GM12878 (cell line): ENCODE results near the gene UBASH3A. TPM values are rescaled to one million over a fixed set of nuclear protein-coding genes. Genes with fewer than 3 reads are reported as not detected.
A peak's percentile ranks its signal among the peaks of the same experiment; 100 is the strongest.

Source experiments
- ATAC-seq: fragments of 200-7000 bp; cut with Tn5 transposase; 3 replicates; pipeline ENCODE4 v1.9.1; 2020; ENCODE audit warnings: mild to moderate bottlenecking, moderate library complexity
- BruUV-seq: library from RNA; stranded (reverse); fragments of 400-500 nt; replicated peaks from 2 replicates; lab custom pipeline; 2021; lab: Mats Ljungman, UMichigan
- CTCF ChIA-PET: fragments of 300-600 bp; sonication (Branson Sonifier 250); formaldehyde crosslinking; extraction: SDS; loops from one replicate; lab custom pipeline; 2021; ENCODE audit warnings: inconsistent platforms; lab: Yijun Ruan, JAX
- POLR2A ChIA-PET: fragments of 350-600 bp; formaldehyde crosslinking; extraction: SDS; loops from one replicate; lab custom pipeline; 2021; ENCODE audit warnings: inconsistent platforms; lab: Charles Lee
- RAD21 ChIA-PET: fragments of 300-600 bp; sonication (Branson Sonifier 250); formaldehyde crosslinking; loops from one replicate; lab custom pipeline; 2023; ENCODE audit warnings: antibody characterized with exemption; ENCODE audit not compliant: unreplicated experiment; lab: Charles Lee
- SMC1A ChIA-PET: fragments of 300-600 bp; sonication (Branson Sonifier 250); formaldehyde crosslinking; loops from one replicate; lab custom pipeline; 2023; ENCODE audit not compliant: unreplicated experiment, uncharacterized antibody; lab: Charles Lee
- DNase-seq: peaks from one replicate; pipeline ENCODE4 v3.0.0-alpha.2; 2011; ENCODE audit warnings: low read depth, low spot score
- FAIRE-seq: peaks from 3 replicates; lab custom pipeline; 2011; peaks lifted over from hg19 to GRCh38; lab: Jason Lieb, UNC
- H2AFZ ChIP-seq: 2 replicates; pipeline ENCODE4 v1.6.0; 2011; ENCODE audit warnings: low read depth, low read length, control low read depth; ENCODE audit not compliant: control insufficient read depth
- H3K27ac ChIP-seq: 2 replicates; pipeline ENCODE4 v1.5.1; 2011; ENCODE audit warnings: control low read depth; ENCODE audit not compliant: control insufficient read depth, insufficient read depth
- H3K27me3 ChIP-seq, 2 experiments: replicated peaks in 1 of 2; 2 replicates each; pipeline versions ENCODE4 v1.6.0 to v1.6.1; 2011; ENCODE audit warnings: low read length in 1 of 2; ENCODE audit not compliant: control insufficient read depth in 2 of 2, insufficient read depth in 2 of 2
- H3K36me3 ChIP-seq, 2 experiments: 2 replicates each; pipeline ENCODE4 v1.5.1; 2011; ENCODE audit warnings: low read length in 1 of 2; ENCODE audit not compliant: control insufficient read depth in 2 of 2, insufficient read depth in 2 of 2
- H3K4me1 ChIP-seq: 2 replicates; pipeline ENCODE4 v1.6.1; 2011; ENCODE audit warnings: mild to moderate bottlenecking, low read length, moderate library complexity, mixed read lengths; ENCODE audit not compliant: control insufficient read depth, insufficient read depth
- H3K4me2 ChIP-seq: 2 replicates; pipeline ENCODE4 v1.6.0; 2011; ENCODE audit warnings: control low read depth; ENCODE audit not compliant: control insufficient read depth, insufficient read depth
- H3K4me3 ChIP-seq: fragments of 200-600 bp; sonication (generic); 2 replicates; pipeline ENCODE4 v1.5.1; 2016
- H3K79me2 ChIP-seq: 2 replicates; pipeline ENCODE4 v1.6.0; 2011; ENCODE audit warnings: low read length; ENCODE audit not compliant: control insufficient read depth, insufficient read depth
- H3K9ac ChIP-seq: 2 replicates; pipeline ENCODE4 v1.8.0; 2011; ENCODE audit warnings: low read length, control low read depth, mixed read lengths; ENCODE audit not compliant: control insufficient read depth, insufficient read depth
- H3K9me3 ChIP-seq: replicated peaks from 3 replicates; pipeline ENCODE4 v1.5.1; 2011; ENCODE audit warnings: mild to moderate bottlenecking, low read length; ENCODE audit not compliant: control insufficient read depth, insufficient read depth
- H4K20me1 ChIP-seq: 2 replicates; pipeline ENCODE4 v1.6.0; 2011; ENCODE audit not compliant: control insufficient read depth, insufficient read depth
- CHD1 ChIP-seq: IDR thresholded peaks from 2 replicates; pipeline ENCODE4 v1.6.1; 2012; ENCODE audit warnings: low read depth, low read length, improper control_type of control experiment
- CTCF ChIP-seq, 3 experiments: IDR thresholded peaks in 2 of 3; conservative IDR thresholded peaks in 1 of 3; 2 replicates each; pipeline ENCODE4 v1.5.1; 2011; ENCODE audit warnings: low read depth in 3 of 3, low read length in 3 of 3, mild to moderate bottlenecking in 3 of 3, control low read depth in 2 of 3, moderate library complexity in 2 of 3, inconsistent platforms in 1 of 3, mixed read lengths in 1 of 3; ENCODE audit not compliant: control insufficient read depth in 2 of 3, insufficient read depth in 1 of 3; ENCODE audit errors: extremely low read depth in 1 of 3
- FOS ChIP-seq: IDR thresholded peaks from 3 replicates; pipeline ENCODE4 v1.6.1; 2011; ENCODE audit warnings: borderline replicate concordance; ENCODE audit not compliant: insufficient read length; ENCODE audit errors: extremely low read depth
- KLF5 ChIP-seq: fragments of 450-650 bp; IDR thresholded peaks from 2 replicates; pipeline ENCODE4 v1.6.1; 2014; ENCODE audit warnings: mild to moderate bottlenecking; ENCODE audit not compliant: partially characterized antibody
- NFIC ChIP-seq: IDR thresholded peaks from 2 replicates; pipeline ENCODE4 v1.6.1; 2012; ENCODE audit warnings: low read depth, mild to moderate bottlenecking, inconsistent platforms, low read length, moderate library complexity
- NFYA ChIP-seq: IDR thresholded peaks from 2 replicates; pipeline ENCODE4 v1.6.1; 2011; ENCODE audit warnings: low read depth, mild to moderate bottlenecking, low read length, improper control_type of control experiment, borderline replicate concordance
- RAD21 ChIP-seq: IDR thresholded peaks from 2 replicates; pipeline ENCODE4 v1.6.1; 2011; ENCODE audit warnings: mild to moderate bottlenecking, low read depth, low read length, moderate library complexity; ENCODE audit not compliant: insufficient read depth
- SIX5 ChIP-seq: IDR thresholded peaks from 2 replicates; pipeline ENCODE4 v1.6.1; 2011; ENCODE audit warnings: mild to moderate bottlenecking, low read depth, low read length, moderate library complexity; ENCODE audit not compliant: severe bottlenecking
- SMAD5 ChIP-seq: IDR thresholded peaks from 2 replicates; pipeline ENCODE4 v1.6.1; 2016; ENCODE audit warnings: antibody characterized with exemption, low read depth
- SMC3 ChIP-seq: IDR thresholded peaks from 2 replicates; pipeline ENCODE4 v1.6.1; 2011; ENCODE audit warnings: low read length, improper control_type of control experiment, borderline replicate concordance
- SREBF2 ChIP-seq: IDR thresholded peaks from 2 replicates; pipeline ENCODE4 v1.6.1; 2012; ENCODE audit warnings: mild to moderate bottlenecking, low read length
- STAT3 ChIP-seq: IDR thresholded peaks from 2 replicates; pipeline ENCODE4 v1.6.1; 2011; ENCODE audit warnings: low read depth, low read length, improper control_type of control experiment
- TARDBP ChIP-seq: IDR thresholded peaks from 2 replicates; pipeline ENCODE4 v1.6.1; 2016; ENCODE audit warnings: borderline replicate concordance
- ZNF24 ChIP-seq: fragments of 450-650 bp; IDR thresholded peaks from 2 replicates; pipeline ENCODE4 v1.6.1; 2017; ENCODE audit warnings: antibody characterized with exemption, mild to moderate bottlenecking
- WGBS: methylation state at CpG from one replicate; pipeline ENCODE4 v1.1.6; 2016; ENCODE audit warnings: low lambda C conversion rate; ENCODE audit not compliant: insufficient replicate concordance, insufficient coverage; ENCODE audit errors: missing lambda C conversion rate; 5-methylcytosine and 5-hydroxymethylcytosine counted together
- in situ Hi-C: fragments of 300-500 bp; cut with MboI; formaldehyde crosslinking; loops from 9 replicates; pipeline ENCODE4 v1.14.3; 2018; ENCODE audit warnings: mixed read lengths
- intact Hi-C: fragments of 100-400 bp; cut with micrococcal nuclease; formaldehyde crosslinking; loops from one replicate; pipeline ENCODE4 v1.14.2; 2022; ENCODE audit not compliant: unreplicated experiment
- polyA plus RNA-seq, 11 experiments: library from polyadenylated mRNA; depleted of rRNA in 4 of 11; unstranded in 6 of 11; stranded (reverse) in 5 of 11; fragments of >200 nt; fragmentation: Nextera tagmentation in 4 of 11; fragmentation: Illumina TruSeq in 1 of 11; extraction: Ambion mirVana in 4 of 11; extraction: Trizol in 1 of 11; gene quantifications; 1 replicate in 1 of 11; 2 replicates in 10 of 11; pipeline versions ENCODE4 v1.2.1 to v1.2.3, GENCODE V29; 2011 to 2016; ENCODE audit warnings: inconsistent platforms in 2 of 11, missing spikeins in 2 of 11, low read depth in 1 of 11
- total RNA-seq, 4 experiments: library from RNA; depleted of rRNA in 3 of 4; stranded (reverse); fragments of >200 nt in 3 of 4; fragmentation: Illumina TruSeq in 1 of 4; extraction: Trizol in 1 of 4; gene quantifications; 2 replicates each; pipeline versions ENCODE4 v1.2.1 to v1.2.3, GENCODE V29; 2013 to 2021

The UBASH3A gene
- total and polyA plus RNA-seq, 10 of the 15 experiments (the other 5 are each of a cell fraction or from before 2014, with no cell fraction given), result 0.04 to 0.39 (median 0.23) TPM; not detected in 1

- ATAC-seq, result peak; percentile 82
- ChIA-PET POLR2A (no interaction called here), SMC1A (interaction anchor here (1.0 kb wide), 1 partner anchor 74 kb away, joined by 3 read pairs; no protein-coding TSS in a partner anchor), RAD21 (interaction anchor here (1.2 to 1.5 kb wide), 2 partner anchors 17 to 160 kb away, joined by 4 to 5 read pairs; no protein-coding TSS in a partner anchor), CTCF (interaction anchor here (0.6 to 3.8 kb wide), 4 partner anchors 9 to 46 kb away, joined by 3 to 15 read pairs (median 6); no protein-coding TSS in a partner anchor)
- Histone ChIP-seq H3K79me2 (no peaks in the 10 kb centered on the region), H3K27me3 (no peaks in the 10 kb centered on the region), H3K4me2 (no peak overlapping the region), H4K20me1 (no peaks in the 10 kb centered on the region), H3K27ac (no peak overlapping the region), H3K9ac (no peak overlapping the region), H3K36me3 (no peaks in the 10 kb centered on the region), H2AFZ (no peak overlapping the region), H3K4me3 (no peak overlapping the region), H3K4me1 (no peaks in the 10 kb centered on the region), H3K9me3 (no peaks in the 10 kb centered on the region)
- in situ Hi-C loops (loop anchor here (5.0 kb wide), 1 partner anchor 71 kb away; no protein-coding TSS in a partner anchor), intact Hi-C loops (loop anchor here (5.0 kb wide), 1 partner anchor 66 kb away; no protein-coding TSS in a partner anchor)
- 58% methylated on average over 30 of the region's 32 CpGs for WGBS
- no TSS peak for BruUV-seq
- DNase-seq, result no peak
- TF ChIP-seq SIX5 (no peak), STAT3 (no peak), RAD21 (no peak), FOS (no peak), KLF5 (no peak), CHD1 (no peak), SMAD5 (no peak), CTCF (IDR thresholded peaks at IDR 0.05 in 2 of 3, conservative IDR thresholded peaks at IDR 0.05 in 1 of 3; ENCODE audit: control insufficient read depth in 2 of 3, extremely low read depth in 1 of 3, insufficient read depth in 1 of 3, low read depth in 3 of 3, low read length in 3 of 3) (peak in 1 of 3 experiments; percentile 33; a peak in 1 of 6 replicates), NFYA (no peak), TARDBP (no peak), ZNF24 (no peak), NFIC (no peak), SMC3 (peak; percentile 32; the same call in 1 of the 2 replicates), SREBF2 (no peak)
- no peak for FAIRE-seq
Observed at GRCh38 chr21:42376338-42376982, 27.2 kb upstream of the UBASH3A start.
